HepG2 (cell line): ENCODE data around the gene CAVIN3. TPM values are rescaled to one million over a fixed set of nuclear protein-coding genes. Genes with fewer than 3 reads are reported as not detected.

Experiments used
- ATAC-seq: fragments of 200-7000 bp; cut with Tn5 transposase; 3 replicates; pipeline ENCODE4 v1.9.1; 2020; ENCODE audit warnings: mild to moderate bottlenecking, moderate library complexity
- BruUV-seq: library from RNA; stranded (reverse); fragments of 400-500 nt; replicated peaks from 2 replicates; lab custom pipeline; 2021; lab: Mats Ljungman, UMichigan
- CTCF ChIA-PET: fragments of 300-600 bp; formaldehyde crosslinking; extraction: SDS; loops from one replicate; lab custom pipeline; 2021; ENCODE audit warnings: low total read pairs, inconsistent platforms, low intra/inter-chr PET ratio; lab: Yijun Ruan, JAX
- POLR2A ChIA-PET: fragments of 350-600 bp; sonication (Branson Sonifier 250); formaldehyde crosslinking; loops from one replicate; lab custom pipeline; 2020; ENCODE audit warnings: antibody characterized with exemption, inconsistent platforms; lab: Yijun Ruan, JAX
- DNase-seq: peaks from one replicate; pipeline ENCODE4 v3.0.0-alpha.2; 2015; ENCODE audit warnings: low spot score
- FAIRE-seq: peaks from 3 replicates; lab custom pipeline; 2011; peaks lifted over from hg19 to GRCh38; lab: Jason Lieb, UNC
- H2AFZ ChIP-seq: one replicate; pipeline ENCODE4 v1.6.1; 2011; ENCODE audit warnings: low read length, inconsistent platforms
- H3K27ac ChIP-seq: fragments of 300-600 bp; 3 replicates; pipeline ENCODE4 v1.8.0; 2011; ENCODE audit warnings: mixed run types, mild to moderate bottlenecking, mixed read lengths, low read length, inconsistent platforms; ENCODE audit not compliant: insufficient read depth; ENCODE audit errors: extremely low read length
- H3K27me3 ChIP-seq, 2 experiments: fragments of 200-600 bp in 1 of 2; 2 replicates in 1 of 2; 3 replicates in 1 of 2; pipeline versions ENCODE4 v1.6.0 to v1.8.0; 2011; ENCODE audit warnings: low read length in 2 of 2, mild to moderate bottlenecking in 2 of 2, moderate library complexity in 2 of 2, inconsistent platforms in 1 of 2; ENCODE audit not compliant: insufficient read depth in 2 of 2, control insufficient read depth in 1 of 2
- H3K36me3 ChIP-seq, 2 experiments: fragments of 200-600 bp in 1 of 2; replicated peaks in 1 of 2; 2 replicates in 1 of 2; 3 replicates in 1 of 2; pipeline versions ENCODE4 v1.5.1 to v1.8.0; 2011; ENCODE audit warnings: low read length in 2 of 2, inconsistent platforms in 1 of 2; ENCODE audit not compliant: insufficient read depth in 2 of 2, control insufficient read depth in 1 of 2
- H3K4me1 ChIP-seq: 2 replicates; pipeline ENCODE4 v1.5.1; 2012; ENCODE audit warnings: low read length, inconsistent platforms; ENCODE audit not compliant: insufficient read depth
- H3K4me2 ChIP-seq: 2 replicates; pipeline ENCODE4 v1.6.0; 2011; ENCODE audit warnings: low read depth, low read length, inconsistent platforms
- H3K4me3 ChIP-seq, 3 experiments: fragments of 200-600 bp in 1 of 3; sonication (generic), shearing (Covaris generic) in 1 of 3; replicated peaks in 1 of 3; 2 replicates each; pipeline ENCODE4 v1.5.1; 2011 to 2016; ENCODE audit warnings: low read length in 3 of 3, inconsistent platforms in 2 of 3, low read depth in 2 of 3, mild to moderate bottlenecking in 2 of 3, control low read depth in 1 of 3, mixed read lengths in 1 of 3; ENCODE audit not compliant: insufficient read depth in 1 of 3
- H3K79me2 ChIP-seq: one replicate; pipeline ENCODE4 v1.6.1; 2011; ENCODE audit warnings: low read length, inconsistent platforms; ENCODE audit not compliant: insufficient read depth
- H3K9ac ChIP-seq: 2 replicates; pipeline ENCODE4 v1.6.0; 2011; ENCODE audit warnings: mild to moderate bottlenecking, low read depth, low read length, inconsistent platforms; ENCODE audit not compliant: insufficient read depth
- H3K9me3 ChIP-seq: 2 replicates; pipeline ENCODE4 v1.5.1; 2012; ENCODE audit warnings: mild to moderate bottlenecking, low read length
- H4K20me1 ChIP-seq: 2 replicates; pipeline ENCODE4 v1.6.0; 2011; ENCODE audit warnings: inconsistent platforms, mild to moderate bottlenecking, low read length, moderate library complexity; ENCODE audit not compliant: insufficient read depth
- HOXD1 ChIP-seq: sonication (generic); formaldehyde crosslinking; IDR thresholded peaks from 2 replicates; pipeline ENCODE4 v1.5.0; 2020; ENCODE audit warnings: missing genetic modification reagents
- RXRB ChIP-seq: IDR thresholded peaks from 2 replicates; pipeline ENCODE4 v1.6.1; 2016; ENCODE audit warnings: borderline replicate concordance, missing genetic modification reagents, missing compliant biosample characterization
- TRIM24 ChIP-seq: sonication (generic); formaldehyde crosslinking; IDR thresholded peaks from 2 replicates; pipeline ENCODE4 v1.8.0; 2022; ENCODE audit warnings: mild to moderate bottlenecking, missing genetic modification reagents
- WGBS: methylation state at CpG from one replicate; pipeline ENCODE4 v1.1.6; 2017; ENCODE audit warnings: low lambda C conversion rate; 5-methylcytosine and 5-hydroxymethylcytosine counted together
- in situ Hi-C: cut with HindIII; loops from 2 replicates; pipeline ENCODE4 v1.10.0; 2017; ENCODE audit warnings: low pct_unique_long_range_greater_than_20kb; ENCODE audit not compliant: extremely low pct_ligation_motif_present
- intact Hi-C: fragments of 100-400 bp; cut with micrococcal nuclease; formaldehyde crosslinking; loops from one replicate; pipeline ENCODE4 v1.10.0; 2022; ENCODE audit not compliant: unreplicated experiment
- polyA plus RNA-seq, 8 experiments: library from polyadenylated mRNA; depleted of rRNA in 3 of 8; stranded (reverse) in 7 of 8; unstranded in 1 of 8; fragments of >200 nt; fragmentation: Illumina TruSeq in 4 of 8; extraction: Trizol in 4 of 8; gene quantifications; 2 replicates each; pipeline versions ENCODE4 v1.2.1 to v1.2.3, GENCODE V29; 2011 to 2016; ENCODE audit warnings: low read depth in 4 of 8, missing spikeins in 1 of 8, mixed read lengths in 1 of 8; ENCODE audit not compliant: insufficient read depth in 1 of 8
- total RNA-seq, 5 experiments: library from RNA; depleted of rRNA; stranded (reverse); fragments of >200 nt; fragmentation: Illumina TruSeq; extraction: Trizol; gene quantifications; 2 replicates each; pipeline ENCODE4 v1.2.3, GENCODE V29; 2016; ENCODE audit warnings: low read depth in 1 of 5
- TF ChIP-seq, protein P1 (sequence below): fragments of 450-650 bp; IDR thresholded peaks from 2 replicates; pipeline ENCODE4 v1.6.1; 2016
- TF ChIP-seq, protein P2 (sequence below): sonication (generic); formaldehyde crosslinking; IDR thresholded peaks from 2 replicates; pipeline ENCODE4 v1.5.0; 2020; ENCODE audit warnings: mild to moderate bottlenecking, missing genetic modification reagents, moderate library complexity
- TF ChIP-seq, protein P3 (sequence below): sonication (generic); formaldehyde crosslinking; IDR thresholded peaks from 2 replicates; pipeline ENCODE4 v1.4.0; 2020; ENCODE audit warnings: missing genetic modification reagents

Gene CAVIN3
- total and polyA plus RNA-seq, 2 of the 13 experiments (the other 11 are each of a cell fraction or from before 2014, with no cell fraction given): not detected

DNA sequence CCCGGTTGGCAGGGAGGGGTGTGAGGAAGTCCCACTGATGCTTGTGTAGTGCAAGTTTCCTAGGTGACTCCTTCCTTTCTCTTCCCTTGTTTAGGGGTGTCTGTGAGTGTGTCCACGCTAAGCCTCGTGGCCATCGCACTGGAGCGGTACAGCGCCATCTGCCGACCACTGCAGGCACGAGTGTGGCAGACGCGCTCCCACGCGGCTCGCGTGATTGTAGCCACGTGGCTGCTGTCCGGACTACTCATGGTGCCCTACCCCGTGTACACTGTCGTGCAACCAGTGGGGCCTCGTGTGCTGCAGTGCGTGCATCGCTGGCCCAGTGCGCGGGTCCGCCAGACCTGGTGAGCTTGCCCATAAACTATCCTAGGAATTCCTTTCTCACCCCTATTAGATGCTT is 50.3 kb downstream of the CAVIN3 start:
- WGBS: 82% methylated on average over 23 of the region's 24 CpGs
- no peak overlapping the region for H3K27ac ChIP-seq
- CTCF ChIA-PET: no interaction called here
- no peaks in the 10 kb centered on the region for H3K9me3 ChIP-seq
- in situ Hi-C loops (no loop called here), intact Hi-C loops (no loop called here)
- FAIRE-seq (no peak), DNase-seq (no peak), ATAC-seq (no peak; the same call in 2 of the 3 replicates)
- POLR2A ChIA-PET: no interaction called here
- no peaks in the 10 kb centered on the region for H4K20me1 ChIP-seq
- BruUV-seq: no TSS peak
- H3K27me3 ChIP-seq: no peaks in the 10 kb centered on the region; a peak in 3 of 5 replicates
- H3K9ac ChIP-seq: no peak overlapping the region
- no peaks in the 10 kb centered on the region for H3K36me3 ChIP-seq
- H3K79me2 ChIP-seq: no peaks in the 10 kb centered on the region
- H2AFZ ChIP-seq: no peak overlapping the region
- H3K4me2 ChIP-seq: no peak overlapping the region
- no peak for TF ChIP-seq HOXD1 (CRISPR knock-in tag)
- no peak for TF ChIP-seq TRIM24
- TF ChIP-seq, protein P1, sequence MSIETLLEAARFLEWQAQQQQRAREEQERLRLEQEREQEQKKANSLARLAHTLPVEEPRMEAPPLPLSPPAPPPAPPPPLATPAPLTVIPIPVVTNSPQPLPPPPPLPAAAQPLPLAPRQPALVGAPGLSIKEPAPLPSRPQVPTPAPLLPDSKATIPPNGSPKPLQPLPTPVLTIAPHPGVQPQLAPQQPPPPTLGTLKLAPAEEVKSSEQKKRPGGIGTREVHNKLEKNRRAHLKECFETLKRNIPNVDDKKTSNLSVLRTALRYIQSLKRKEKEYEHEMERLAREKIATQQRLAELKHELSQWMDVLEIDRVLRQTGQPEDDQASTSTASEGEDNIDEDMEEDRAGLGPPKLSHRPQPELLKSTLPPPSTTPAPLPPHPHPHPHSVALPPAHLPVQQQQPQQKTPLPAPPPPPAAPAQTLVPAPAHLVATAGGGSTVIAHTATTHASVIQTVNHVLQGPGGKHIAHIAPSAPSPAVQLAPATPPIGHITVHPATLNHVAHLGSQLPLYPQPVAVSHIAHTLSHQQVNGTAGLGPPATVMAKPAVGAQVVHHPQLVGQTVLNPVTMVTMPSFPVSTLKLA: 0 out of 2 replicates have a peak, but pooled peaks have one; percentile 40
- TF ChIP-seq, protein P2, sequence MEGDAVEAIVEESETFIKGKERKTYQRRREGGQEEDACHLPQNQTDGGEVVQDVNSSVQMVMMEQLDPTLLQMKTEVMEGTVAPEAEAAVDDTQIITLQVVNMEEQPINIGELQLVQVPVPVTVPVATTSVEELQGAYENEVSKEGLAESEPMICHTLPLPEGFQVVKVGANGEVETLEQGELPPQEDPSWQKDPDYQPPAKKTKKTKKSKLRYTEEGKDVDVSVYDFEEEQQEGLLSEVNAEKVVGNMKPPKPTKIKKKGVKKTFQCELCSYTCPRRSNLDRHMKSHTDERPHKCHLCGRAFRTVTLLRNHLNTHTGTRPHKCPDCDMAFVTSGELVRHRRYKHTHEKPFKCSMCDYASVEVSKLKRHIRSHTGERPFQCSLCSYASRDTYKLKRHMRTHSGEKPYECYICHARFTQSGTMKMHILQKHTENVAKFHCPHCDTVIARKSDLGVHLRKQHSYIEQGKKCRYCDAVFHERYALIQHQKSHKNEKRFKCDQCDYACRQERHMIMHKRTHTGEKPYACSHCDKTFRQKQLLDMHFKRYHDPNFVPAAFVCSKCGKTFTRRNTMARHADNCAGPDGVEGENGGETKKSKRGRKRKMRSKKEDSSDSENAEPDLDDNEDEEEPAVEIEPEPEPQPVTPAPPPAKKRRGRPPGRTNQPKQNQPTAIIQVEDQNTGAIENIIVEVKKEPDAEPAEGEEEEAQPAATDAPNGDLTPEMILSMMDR (CRISPR knock-in tag): peak; percentile 45
- TF ChIP-seq, protein P3, sequence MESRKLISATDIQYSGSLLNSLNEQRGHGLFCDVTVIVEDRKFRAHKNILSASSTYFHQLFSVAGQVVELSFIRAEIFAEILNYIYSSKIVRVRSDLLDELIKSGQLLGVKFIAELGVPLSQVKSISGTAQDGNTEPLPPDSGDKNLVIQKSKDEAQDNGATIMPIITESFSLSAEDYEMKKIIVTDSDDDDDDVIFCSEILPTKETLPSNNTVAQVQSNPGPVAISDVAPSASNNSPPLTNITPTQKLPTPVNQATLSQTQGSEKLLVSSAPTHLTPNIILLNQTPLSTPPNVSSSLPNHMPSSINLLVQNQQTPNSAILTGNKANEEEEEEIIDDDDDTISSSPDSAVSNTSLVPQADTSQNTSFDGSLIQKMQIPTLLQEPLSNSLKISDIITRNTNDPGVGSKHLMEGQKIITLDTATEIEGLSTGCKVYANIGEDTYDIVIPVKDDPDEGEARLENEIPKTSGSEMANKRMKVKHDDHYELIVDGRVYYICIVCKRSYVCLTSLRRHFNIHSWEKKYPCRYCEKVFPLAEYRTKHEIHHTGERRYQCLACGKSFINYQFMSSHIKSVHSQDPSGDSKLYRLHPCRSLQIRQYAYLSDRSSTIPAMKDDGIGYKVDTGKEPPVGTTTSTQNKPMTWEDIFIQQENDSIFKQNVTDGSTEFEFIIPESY (CRISPR knock-in tag): peak; percentile 97
- TF ChIP-seq RXRB (CRISPR knock-in tag): no peak
- no peaks in the 10 kb centered on the region for H3K4me1 ChIP-seq
- H3K4me3 ChIP-seq: no peak overlapping the region

Other genes with a start within 250 kb of the CAVIN3 start
- gene OR56B4, start 212.8 kb downstream of the CAVIN3 start, total RNA-seq (2016; rRNA removed; fragmentation: Illumina TruSeq; extraction: Trizol): not detected in 2 replicates
- not detected in 2 replicates for gene OR56B4, start 212.8 kb downstream of the CAVIN3 start, polyA plus RNA-seq (2011; rRNA removed)
- not detected in 2 replicates for gene OR52B2, start 150.2 kb downstream of the CAVIN3 start, total RNA-seq (2016; rRNA removed; fragmentation: Illumina TruSeq; extraction: Trizol)
- gene OR52B2, start 150.2 kb downstream of the CAVIN3 start, polyA plus RNA-seq (2011; rRNA removed): not detected in 2 replicates
- not detected in 2 replicates for gene OR52W1, start 121.3 kb downstream of the CAVIN3 start, total RNA-seq (2016; rRNA removed; fragmentation: Illumina TruSeq; extraction: Trizol)
- gene OR52W1, start 121.3 kb downstream of the CAVIN3 start, polyA plus RNA-seq (2011; rRNA removed): not detected in 2 replicates
- gene C11orf42, start 114.9 kb downstream of the CAVIN3 start, total RNA-seq (2016; rRNA removed; fragmentation: Illumina TruSeq; extraction: Trizol): not detected in 2 replicates
- gene C11orf42, start 114.9 kb downstream of the CAVIN3 start, polyA plus RNA-seq (2011; rRNA removed): not detected in 2 replicates
- 10.8 and 14.1 TPM in 2 replicates for gene FHIP1B, start 85.9 kb downstream of the CAVIN3 start, total RNA-seq (2016; rRNA removed; fragmentation: Illumina TruSeq; extraction: Trizol)
- 18.6 and 19.8 TPM in 2 replicates for gene FHIP1B, start 85.9 kb downstream of the CAVIN3 start, polyA plus RNA-seq (2011; rRNA removed)
- gene CNGA4, start 81.4 kb downstream of the CAVIN3 start, total RNA-seq (2016; rRNA removed; fragmentation: Illumina TruSeq; extraction: Trizol): not detected in 2 replicates
- gene CNGA4, start 81.4 kb downstream of the CAVIN3 start, polyA plus RNA-seq (2011; rRNA removed): 0.03 and 0.07 TPM in 2 replicates
- not detected in 2 replicates for gene CCKBR, start 60.7 kb downstream of the CAVIN3 start, total RNA-seq (2016; rRNA removed; fragmentation: Illumina TruSeq; extraction: Trizol)
- gene CCKBR, start 60.7 kb downstream of the CAVIN3 start, polyA plus RNA-seq (2011; rRNA removed): not detected in 2 replicates
- 5.3 and 8.4 TPM in 2 replicates for gene SMPD1, start 70.0 kb upstream of the CAVIN3 start, total RNA-seq (2016; rRNA removed; fragmentation: Illumina TruSeq; extraction: Trizol)
- gene SMPD1, start 70.0 kb upstream of the CAVIN3 start, polyA plus RNA-seq (2011; rRNA removed): 6.3 and 9.2 TPM in 2 replicates
- 2.4 and 3.5 TPM in 2 replicates for gene APBB1, start 98.6 kb upstream of the CAVIN3 start, total RNA-seq (2016; rRNA removed; fragmentation: Illumina TruSeq; extraction: Trizol)
- 1.7 and 2.4 TPM in 2 replicates for gene APBB1, start 98.6 kb upstream of the CAVIN3 start, polyA plus RNA-seq (2011; rRNA removed)
- 29.6 and 57.4 TPM in 2 replicates for gene HPX, start 120.5 kb upstream of the CAVIN3 start, total RNA-seq (2016; rRNA removed; fragmentation: Illumina TruSeq; extraction: Trizol)
- 6.2 and 9.2 TPM in 2 replicates for gene HPX, start 120.5 kb upstream of the CAVIN3 start, polyA plus RNA-seq (2011; rRNA removed)
- 2.8 and 6.3 TPM in 2 replicates for gene TRIM3, start 153.4 kb upstream of the CAVIN3 start, total RNA-seq (2016; rRNA removed; fragmentation: Illumina TruSeq; extraction: Trizol)
- gene TRIM3, start 153.4 kb upstream of the CAVIN3 start, polyA plus RNA-seq (2011; rRNA removed): 3.6 and 4.9 TPM in 2 replicates
- gene ARFIP2, start 160.8 kb upstream of the CAVIN3 start, total RNA-seq (2016; rRNA removed; fragmentation: Illumina TruSeq; extraction: Trizol): 58.9 and 60.2 TPM in 2 replicates
- 56.6 TPM in 2 replicates for gene ARFIP2, start 160.8 kb upstream of the CAVIN3 start, polyA plus RNA-seq (2011; rRNA removed)
- 39.5 and 60.1 TPM in 2 replicates for gene TIMM10B, start 161.0 kb upstream of the CAVIN3 start, total RNA-seq (2016; rRNA removed; fragmentation: Illumina TruSeq; extraction: Trizol)
- 34.9 and 38.5 TPM in 2 replicates for gene TIMM10B, start 161.0 kb upstream of the CAVIN3 start, polyA plus RNA-seq (2011; rRNA removed)
- 0.94 and 2.7 TPM in 2 replicates for gene DNHD1, start 176.8 kb upstream of the CAVIN3 start, total RNA-seq (2016; rRNA removed; fragmentation: Illumina TruSeq; extraction: Trizol)
- 9.3 and 13.3 TPM in 2 replicates for gene DNHD1, start 176.8 kb upstream of the CAVIN3 start, polyA plus RNA-seq (2011; rRNA removed)